ENCODE results near the gene CHAF1B.

- TF ChIP-seq CTCF (IDR thresholded peaks at IDR 0.05; ENCODE audit: low read depth, low read length, poor library complexity, severe bottlenecking) (no peak), EZH2phosphoT487 (IDR thresholded peaks at IDR 0.05; ENCODE audit: borderline replicate concordance, low read length) (no peak)
Observed at GRCh38 chr21:36347278-36347961, 37.8 kb upstream of the CHAF1B start.

Measured in DOHH2 (cell line).